ENCODE results near the gene FBXL7.

DNA sequence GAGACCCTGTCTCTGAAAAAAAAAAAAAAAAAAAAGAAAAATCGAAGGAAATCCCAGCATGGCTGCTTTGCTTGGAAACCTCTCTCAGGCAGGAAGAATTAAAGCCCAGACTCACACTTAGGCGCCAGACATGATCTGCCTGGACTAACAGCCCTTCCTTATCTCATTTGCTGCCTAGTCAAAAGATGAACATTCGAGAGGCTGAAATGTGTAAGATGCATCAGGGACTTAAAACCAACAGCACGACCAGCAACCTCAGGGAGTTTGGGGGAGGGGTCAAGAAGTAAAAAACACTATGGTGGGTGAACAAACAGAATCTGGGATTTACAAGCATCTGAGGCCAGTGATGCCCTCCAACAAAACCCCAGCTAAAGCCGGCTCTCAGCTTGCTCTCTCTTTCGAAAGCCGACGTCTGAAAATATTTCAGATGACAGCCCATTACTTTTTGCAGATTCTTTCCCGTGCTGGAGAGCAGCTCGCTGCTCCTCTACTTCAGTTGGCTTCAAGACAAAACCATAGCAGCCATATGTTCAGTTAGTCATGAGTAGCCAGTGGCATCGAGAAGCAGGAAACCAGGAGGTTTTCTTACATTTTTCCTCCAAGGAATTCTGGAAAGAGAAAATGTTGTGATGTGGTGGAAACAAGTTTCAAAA lies 429.8 kb downstream of the FBXL7 start:
- TF ChIP-seq EZH2phosphoT487 (IDR thresholded peaks at IDR 0.05; ENCODE audit: low read depth): no peak
- TF ChIP-seq, protein P1, sequence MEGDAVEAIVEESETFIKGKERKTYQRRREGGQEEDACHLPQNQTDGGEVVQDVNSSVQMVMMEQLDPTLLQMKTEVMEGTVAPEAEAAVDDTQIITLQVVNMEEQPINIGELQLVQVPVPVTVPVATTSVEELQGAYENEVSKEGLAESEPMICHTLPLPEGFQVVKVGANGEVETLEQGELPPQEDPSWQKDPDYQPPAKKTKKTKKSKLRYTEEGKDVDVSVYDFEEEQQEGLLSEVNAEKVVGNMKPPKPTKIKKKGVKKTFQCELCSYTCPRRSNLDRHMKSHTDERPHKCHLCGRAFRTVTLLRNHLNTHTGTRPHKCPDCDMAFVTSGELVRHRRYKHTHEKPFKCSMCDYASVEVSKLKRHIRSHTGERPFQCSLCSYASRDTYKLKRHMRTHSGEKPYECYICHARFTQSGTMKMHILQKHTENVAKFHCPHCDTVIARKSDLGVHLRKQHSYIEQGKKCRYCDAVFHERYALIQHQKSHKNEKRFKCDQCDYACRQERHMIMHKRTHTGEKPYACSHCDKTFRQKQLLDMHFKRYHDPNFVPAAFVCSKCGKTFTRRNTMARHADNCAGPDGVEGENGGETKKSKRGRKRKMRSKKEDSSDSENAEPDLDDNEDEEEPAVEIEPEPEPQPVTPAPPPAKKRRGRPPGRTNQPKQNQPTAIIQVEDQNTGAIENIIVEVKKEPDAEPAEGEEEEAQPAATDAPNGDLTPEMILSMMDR (IDR thresholded peaks at IDR 0.05; ENCODE audit: low read depth, low read length): no peak

Measured in OCI-LY3 (cell line).